ENCODE measurements around the gene TTLL9. TPM values are rescaled to one million over a fixed set of nuclear protein-coding genes. Genes with fewer than 3 reads are reported as not detected.

TTLL9 gene
- total and polyA plus RNA-seq, 2 of the 13 experiments (the other 11 are each of a cell fraction or from before 2014, with no cell fraction given): not detected

- TF ChIP-seq ASH2L (IDR thresholded peaks at IDR 0.05; ENCODE audit: insufficient read length, low read depth, low read length): peak; percentile 47
- peak; percentile 17; the same call in 1 of the 2 replicates for TF ChIP-seq HOXA5 (CRISPR knock-in tag; IDR thresholded peaks at IDR 0.05)
- TF ChIP-seq MZF1 (CRISPR knock-in tag; IDR thresholded peaks at IDR 0.05; ENCODE audit: borderline replicate concordance): 0 out of 2 replicates have a peak, but pooled peaks have one; percentile 53
- TF ChIP-seq TAF1 (CRISPR knock-in tag; IDR thresholded peaks at IDR 0.05): 0 out of 2 replicates have a peak, but pooled peaks have one; percentile 23
- TF ChIP-seq NCOA2 (CRISPR knock-in tag; IDR thresholded peaks at IDR 0.05): no peak
- 0 out of 2 replicates have a peak, but pooled peaks have one; percentile 39 for TF ChIP-seq AKAP8 (CRISPR knock-in tag; IDR thresholded peaks at IDR 0.05)
- no peak for TF ChIP-seq ZKSCAN8 (CRISPR knock-in tag; IDR thresholded peaks at IDR 0.05; ENCODE audit: borderline replicate concordance)
- 0 out of 2 replicates have a peak, but pooled peaks have one; percentile 72 for TF ChIP-seq ZNF260 (CRISPR knock-in tag; IDR thresholded peaks at IDR 0.05; ENCODE audit: borderline replicate concordance, low read depth)
- TF ChIP-seq PHF8 (CRISPR knock-in tag; IDR thresholded peaks at IDR 0.05): 0 out of 2 replicates have a peak, but pooled peaks have one; percentile 35
- TF ChIP-seq AFF4 (CRISPR knock-in tag; IDR thresholded peaks at IDR 0.05): no peak
- TF ChIP-seq SMAD9 (CRISPR knock-in tag; IDR thresholded peaks at IDR 0.05): no peak
- peak; percentile 44; the same call in 1 of the 2 replicates for TF ChIP-seq MXD4 (CRISPR knock-in tag; IDR thresholded peaks at IDR 0.05)
- TF ChIP-seq ZNF468 (CRISPR knock-in tag; IDR thresholded peaks at IDR 0.05): no peak
- TF ChIP-seq POLR2A (IDR thresholded peaks at IDR 0.05; ENCODE audit: insufficient read depth in 1 of 2, low read depth in 2 of 2, low read length in 2 of 2): no peak
- TF ChIP-seq EP300 (IDR thresholded peaks at IDR 0.05; ENCODE audit: low read depth in 2 of 2, low read length in 2 of 2): no peak
- 0 out of 2 replicates have a peak, but pooled peaks have one; percentile 32 for TF ChIP-seq EP300 (CRISPR knock-in tag; IDR thresholded peaks at IDR 0.05; ENCODE audit: borderline replicate concordance)
- peak; percentile 16; the same call in 1 of the 2 replicates for TF ChIP-seq PITX1 (CRISPR knock-in tag; IDR thresholded peaks at IDR 0.05)
- no peak for TF ChIP-seq ATF5 (CRISPR knock-in tag; IDR thresholded peaks at IDR 0.05; ENCODE audit: low read depth)
- 0 out of 2 replicates have a peak, but pooled peaks have one; percentile 18 for TF ChIP-seq ZBTB25 (CRISPR knock-in tag; IDR thresholded peaks at IDR 0.05)
- TF ChIP-seq ZMAT5 (CRISPR knock-in tag; IDR thresholded peaks at IDR 0.05; ENCODE audit: borderline replicate concordance, low read depth): no peak
- no peak for TF ChIP-seq POGZ (CRISPR knock-in tag; IDR thresholded peaks at IDR 0.05)
- peak; percentile 32; the same call in 1 of the 2 replicates for TF ChIP-seq ZNF772 (CRISPR knock-in tag; IDR thresholded peaks at IDR 0.05)
- 0 out of 2 replicates have a peak, but pooled peaks have one; percentile 40 for TF ChIP-seq BATF2 (CRISPR knock-in tag; IDR thresholded peaks at IDR 0.05)
These were observed at the start of gene TTLL9, which contains the start of gene DUSP15 (continued) for GRCh38 chr20:31869942-31870725.

All from HepG2 (cell line).